CD4-positive, alpha-beta T cell (primary cell): Measurements from ENCODE around the gene C16orf87. TPM values are rescaled to one million over a fixed set of nuclear protein-coding genes. Genes with fewer than 3 reads are reported as not detected.
A peak's percentile ranks its signal among the peaks of the same experiment; 100 is the strongest.

Source experiments
- ATAC-seq: fragments of 200-7000 bp; cut with Tn5 transposase; one replicate; pipeline ENCODE4 v1.10.0; 2022; ENCODE audit warnings: mild to moderate bottlenecking; ENCODE audit not compliant: poor library complexity
- CTCF ChIA-PET: fragments of 350-600 bp; sonication (Branson Sonifier 250); formaldehyde crosslinking; loops from one replicate; lab custom pipeline; 2021; ENCODE audit warnings: antibody characterized with exemption, inconsistent platforms; lab: Charles Lee
- POLR2A ChIA-PET: fragments of 350-600 bp; sonication (Branson Sonifier 250); formaldehyde crosslinking; loops from one replicate; lab custom pipeline; 2021; ENCODE audit warnings: antibody characterized with exemption, inconsistent platforms; lab: Charles Lee
- DNase-seq, 14 experiments: peaks; one replicate each; pipeline ENCODE4 v3.0.0-alpha.2; 2013 to 2020; ENCODE audit warnings: mixed read lengths in 2 of 14
- H3K27ac ChIP-seq, 2 donors: one replicate each; pipeline versions ENCODE4 v1.5.1 to v1.7.0; 2013; ENCODE audit warnings: low read length in 2 of 2, low read depth in 1 of 2, mild to moderate bottlenecking in 1 of 2
- H3K27me3 ChIP-seq, 2 experiments: 1 replicate in 1 of 2; 2 replicates in 1 of 2; pipeline versions ENCODE4 v1.6.1 to v1.7.0; 2013; ENCODE audit warnings: low read length in 2 of 2, control low read depth in 1 of 2, mild to moderate bottlenecking in 1 of 2, moderate library complexity in 1 of 2; ENCODE audit not compliant: insufficient read depth in 2 of 2, control insufficient read depth in 1 of 2
- H3K36me3 ChIP-seq: one replicate; pipeline ENCODE4 v1.6.1; 2013; ENCODE audit warnings: low read length, control low read depth; ENCODE audit not compliant: insufficient read depth
- H3K4me1 ChIP-seq: one replicate; pipeline ENCODE4 v1.6.1; 2013; ENCODE audit warnings: low read length, control low read depth; ENCODE audit not compliant: insufficient read depth
- H3K4me3 ChIP-seq: one replicate; pipeline ENCODE4 v1.5.1; 2013; ENCODE audit warnings: mild to moderate bottlenecking, low read length, moderate library complexity
- H3K9me3 ChIP-seq, 2 experiments: 1 replicate in 1 of 2; 2 replicates in 1 of 2; pipeline versions ENCODE4 v1.6.1 to v1.7.0; 2013; ENCODE audit warnings: low read length in 2 of 2, mild to moderate bottlenecking in 2 of 2, control low read depth in 1 of 2, moderate library complexity in 1 of 2; ENCODE audit not compliant: control insufficient read depth in 1 of 2, insufficient read depth in 1 of 2
- H3K27ac Mint-ChIP-seq: one replicate; pipeline ENCODE4 v1.8.0; 2020; ENCODE audit warnings: mixed read lengths
- H3K27me3 Mint-ChIP-seq: one replicate; pipeline ENCODE4 v1.8.0; 2021; ENCODE audit warnings: mixed read lengths
- H3K36me3 Mint-ChIP-seq: one replicate; pipeline ENCODE4 v1.8.0; 2021; ENCODE audit warnings: low read depth, mixed read lengths
- H3K4me1 Mint-ChIP-seq: one replicate; pipeline ENCODE4 v1.8.0; 2021; ENCODE audit warnings: low read depth, mixed read lengths
- H3K4me3 Mint-ChIP-seq: one replicate; pipeline ENCODE4 v1.8.0; 2020; ENCODE audit warnings: mild to moderate bottlenecking, mixed read lengths
- H3K9me3 Mint-ChIP-seq: one replicate; pipeline ENCODE4 v1.8.0; 2020; ENCODE audit warnings: mixed read lengths
- intact Hi-C, 2 experiments: fragments of 100-400 bp; cut with DNase I in 1 of 2; cut with micrococcal nuclease in 1 of 2; formaldehyde crosslinking; loops; one replicate each; pipeline versions ENCODE4 v1.15.1 to v1.9.0; 2023 to 2025; cut with DNase I, micrococcal nuclease
- total RNA-seq, 174 experiments: library from RNA in 2 of 174; stranded (reverse) in 2 of 174; gene quantifications; one replicate each; pipeline ENCODE4 v1.2.3 and lab custom pipeline; 2021 to 2026
- TF ChIP-seq, protein P1 (sequence below): fragments of 200-600 bp; IDR thresholded peaks from one replicate; pipeline ENCODE4 v1.8.0; 2022; ENCODE audit warnings: antibody characterized with exemption, mild to moderate bottlenecking

The C16orf87 gene
- total RNA-seq, 2 experiments from 2014 or later = 20.6 to 22.6 TPM

DNA sequence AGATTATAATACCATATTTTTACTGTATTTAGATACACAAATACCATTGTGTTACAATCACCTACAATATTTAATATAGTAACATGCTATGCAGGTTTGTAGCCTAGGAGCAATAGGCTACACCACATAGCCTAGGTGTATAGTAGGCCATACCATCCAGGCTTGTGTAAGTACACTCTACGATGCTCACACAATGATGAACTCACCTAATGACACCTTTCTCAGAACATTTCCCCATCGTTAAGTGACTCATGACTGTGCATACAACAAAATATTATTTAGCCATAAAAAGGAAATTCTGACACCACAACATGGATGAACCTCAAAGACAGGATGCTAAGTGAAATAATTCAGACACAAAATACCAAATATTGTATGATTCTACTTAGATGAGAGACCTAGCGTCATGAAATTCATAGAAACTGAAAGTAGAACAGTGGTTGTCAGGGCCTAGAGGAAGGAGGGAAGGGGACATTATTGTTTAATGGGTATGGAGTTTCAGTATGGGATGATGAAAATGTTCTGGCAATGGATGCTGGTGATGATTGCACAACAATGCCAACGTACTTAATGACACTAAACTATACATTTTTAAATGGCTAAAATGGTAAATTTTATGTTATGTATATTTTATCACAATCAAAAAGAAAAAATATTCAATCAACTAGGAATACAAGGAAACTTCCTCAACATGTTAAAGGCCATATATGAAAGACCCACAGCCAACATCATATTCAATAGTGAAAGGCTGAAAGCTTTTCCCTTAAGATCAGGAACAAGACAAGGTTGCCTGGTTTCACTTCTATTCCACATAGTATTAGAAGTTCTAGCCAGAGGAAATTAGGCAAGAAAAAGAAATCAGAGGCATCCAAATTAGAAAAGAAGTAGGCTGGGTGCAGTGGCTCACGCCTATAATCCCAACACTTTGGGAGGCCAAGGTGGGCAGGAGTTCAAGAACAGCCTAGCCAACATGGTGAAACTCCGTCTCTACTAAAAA is 5.9 kb upstream of the C16orf87 start:
- no peaks in the 10 kb centered on the region for H3K9me3 ChIP-seq
- no peak overlapping the region for H3K4me3 ChIP-seq
- H3K9me3 Mint-ChIP-seq = no peaks in the 10 kb centered on the region
- H3K4me3 Mint-ChIP-seq = no peak overlapping the region
- intact Hi-C loops = loop anchor here in 1 of 2 experiments (10.0 kb wide), 1 partner anchor 308 kb away; the partner anchor contains the start of gene NETO2
- no peaks in the 10 kb centered on the region for H3K4me1 Mint-ChIP-seq
- DNase-seq (no peak), ATAC-seq (no peak)
- no peaks in the 10 kb centered on the region for H3K4me1 ChIP-seq
- no peaks in the 10 kb centered on the region for H3K36me3 Mint-ChIP-seq
- TF ChIP-seq, protein P1, sequence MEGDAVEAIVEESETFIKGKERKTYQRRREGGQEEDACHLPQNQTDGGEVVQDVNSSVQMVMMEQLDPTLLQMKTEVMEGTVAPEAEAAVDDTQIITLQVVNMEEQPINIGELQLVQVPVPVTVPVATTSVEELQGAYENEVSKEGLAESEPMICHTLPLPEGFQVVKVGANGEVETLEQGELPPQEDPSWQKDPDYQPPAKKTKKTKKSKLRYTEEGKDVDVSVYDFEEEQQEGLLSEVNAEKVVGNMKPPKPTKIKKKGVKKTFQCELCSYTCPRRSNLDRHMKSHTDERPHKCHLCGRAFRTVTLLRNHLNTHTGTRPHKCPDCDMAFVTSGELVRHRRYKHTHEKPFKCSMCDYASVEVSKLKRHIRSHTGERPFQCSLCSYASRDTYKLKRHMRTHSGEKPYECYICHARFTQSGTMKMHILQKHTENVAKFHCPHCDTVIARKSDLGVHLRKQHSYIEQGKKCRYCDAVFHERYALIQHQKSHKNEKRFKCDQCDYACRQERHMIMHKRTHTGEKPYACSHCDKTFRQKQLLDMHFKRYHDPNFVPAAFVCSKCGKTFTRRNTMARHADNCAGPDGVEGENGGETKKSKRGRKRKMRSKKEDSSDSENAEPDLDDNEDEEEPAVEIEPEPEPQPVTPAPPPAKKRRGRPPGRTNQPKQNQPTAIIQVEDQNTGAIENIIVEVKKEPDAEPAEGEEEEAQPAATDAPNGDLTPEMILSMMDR = no peak
- no peaks in the 10 kb centered on the region for H3K27me3 ChIP-seq
- ChIA-PET POLR2A (no interaction called here), CTCF (no interaction called here)
- no peak overlapping the region for H3K27ac Mint-ChIP-seq
- no peaks in the 10 kb centered on the region for H3K27me3 Mint-ChIP-seq
- no peak overlapping the region for H3K27ac ChIP-seq
- H3K36me3 ChIP-seq = no peaks in the 10 kb centered on the region

DNA sequence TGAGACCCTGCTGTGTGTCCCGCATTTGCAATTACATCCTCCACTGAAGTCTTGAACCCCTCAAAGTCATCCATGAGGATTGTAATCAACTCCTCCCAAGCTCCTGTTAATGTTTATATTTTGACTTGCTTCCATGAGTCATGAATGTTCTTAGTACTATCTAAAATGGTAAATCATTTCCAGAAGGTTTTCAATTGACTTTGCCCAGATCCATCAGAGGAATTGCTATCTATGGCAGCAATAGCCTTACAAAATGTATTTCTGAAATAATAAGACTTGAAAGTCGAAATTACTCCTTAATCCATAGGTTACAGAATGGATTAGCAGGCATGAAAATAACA is 2.5 kb upstream of the C16orf87 start:
- H3K9me3 Mint-ChIP-seq = no peaks in the 10 kb centered on the region
- Histone ChIP-seq H3K36me3 (no peaks in the 10 kb centered on the region), H3K27ac (no peak overlapping the region), H3K27me3 (no peaks in the 10 kb centered on the region), H3K4me3 (no peak overlapping the region), H3K9me3 (no peaks in the 10 kb centered on the region), H3K4me1 (peaks cover 7% of the 10 kb centered on the region)
- intact Hi-C loops = loop anchor here in 1 of 2 experiments (5.0 to 10.0 kb wide), 4 partner anchors 49 to 1554 kb away; partner anchors contain the start of genes GPT2, LONP2, NETO2 and SIAH1
- ATAC-seq (no peak), DNase-seq (no peak)
- no peak overlapping the region for H3K27ac Mint-ChIP-seq
- peaks cover 10% of the 10 kb centered on the region for H3K36me3 Mint-ChIP-seq
- ChIA-PET POLR2A (no interaction called here), CTCF (no interaction called here)
- no peak overlapping the region for H3K4me3 Mint-ChIP-seq
- H3K27me3 Mint-ChIP-seq = no peaks in the 10 kb centered on the region
- peaks cover 23% of the 10 kb centered on the region for H3K4me1 Mint-ChIP-seq
- TF ChIP-seq, protein P1 = no peak

DNA sequence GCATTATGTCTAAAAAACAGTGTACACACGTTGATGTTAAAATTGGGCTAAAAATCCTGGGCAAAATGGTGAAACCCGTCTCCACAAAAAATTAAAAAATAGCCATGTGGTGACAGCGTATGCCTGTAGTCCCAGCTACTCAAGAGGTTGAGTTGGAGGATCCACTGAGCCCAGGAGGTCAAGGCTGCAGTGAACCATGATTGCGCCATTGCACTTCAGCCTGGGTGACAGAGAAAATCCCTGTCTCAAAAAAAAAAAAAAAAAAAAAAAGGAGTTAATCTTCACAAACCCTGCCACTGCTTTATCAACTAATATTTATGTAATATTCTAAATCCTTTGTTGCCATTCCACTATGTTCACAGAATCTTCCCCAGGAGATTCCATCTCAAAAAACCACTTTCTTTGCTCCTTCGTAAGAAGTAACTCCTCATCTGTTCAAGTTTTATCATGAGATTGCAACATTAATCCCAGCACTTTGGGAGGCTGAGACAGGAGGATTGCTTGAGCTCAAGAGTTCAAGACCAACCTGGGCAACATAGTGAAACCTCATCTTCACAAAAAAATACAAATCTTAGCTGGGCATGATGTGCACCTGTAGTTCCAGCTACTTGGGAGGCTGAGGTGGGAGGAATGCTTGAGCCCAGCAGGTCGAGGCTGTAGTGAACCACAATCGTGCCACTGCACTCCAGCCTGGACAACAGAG is 1.9 kb upstream of the C16orf87 start:
- H3K4me1 Mint-ChIP-seq = peaks cover 25% of the 10 kb centered on the region

More for the DNA sequence above, 1.9 kb upstream of the C16orf87 start:
- Mint-ChIP-seq H3K36me3 (peaks cover 10% of the 10 kb centered on the region), H3K27ac (no peak overlapping the region), H3K27me3 (no peaks in the 10 kb centered on the region), H3K9me3 (no peaks in the 10 kb centered on the region), H3K4me3 (peak overlapping the region; percentile 65)
- Histone ChIP-seq H3K36me3 (no peaks in the 10 kb centered on the region), H3K4me1 (peaks cover 9% of the 10 kb centered on the region), H3K4me3 (no peak overlapping the region), H3K27me3 (no peaks in the 10 kb centered on the region), H3K27ac (no peak overlapping the region), H3K9me3 (no peaks in the 10 kb centered on the region)
- TF ChIP-seq, protein P1 = no peak
- ATAC-seq (no peak), DNase-seq (no peak)
- ChIA-PET POLR2A (interaction anchor here (0.6 to 4.6 kb wide), 2 partner anchors 43 to 69 kb away, joined by 3 to 32 read pairs; no protein-coding TSS in a partner anchor), CTCF (interaction anchor here (1.1 to 1.2 kb wide), 2 partner anchors 18 to 205 kb away, joined by 3 to 4 read pairs; no protein-coding TSS in a partner anchor)
- intact Hi-C loops = loop anchor here in 1 of 2 experiments (5.0 to 10.0 kb wide), 4 partner anchors 49 to 1554 kb away; partner anchors contain the start of genes GPT2, LONP2, NETO2 and SIAH1
